OCI-LY7 (cell line): ENCODE results near the gene LVRN. TPM values are rescaled to one million over a fixed set of nuclear protein-coding genes. Genes with fewer than 3 reads are reported as not detected.

Source experiments
- BruUV-seq: library from RNA; stranded (reverse); fragments of 400-500 nt; replicated peaks from 2 replicates; lab custom pipeline; 2021; lab: Mats Ljungman, UMichigan
- CTCF ChIA-PET: fragments of 300-600 bp; sonication (Branson Sonifier 250); formaldehyde crosslinking; loops from one replicate; lab custom pipeline; 2022; ENCODE audit warnings: antibody characterized with exemption; ENCODE audit not compliant: unreplicated experiment; lab: Charles Lee
- POLR2A ChIA-PET: fragments of 300-600 bp; sonication (Branson Sonifier 250); formaldehyde crosslinking; loops from one replicate; lab custom pipeline; 2022; ENCODE audit warnings: antibody characterized with exemption; lab: Charles Lee
- DNase-seq: peaks from one replicate; pipeline ENCODE4 v3.0.0-alpha.2; 2015; ENCODE audit warnings: low spot score
- H2AFZ ChIP-seq: fragments of 200-600 bp; sonication (generic), shearing (Covaris generic); 2 replicates; pipeline ENCODE4 v1.6.1; 2014; ENCODE audit warnings: mild to moderate bottlenecking, antibody characterized with exemption, low read length, moderate library complexity
- H3K27ac ChIP-seq: fragments of 200-600 bp; sonication (generic); 2 replicates; pipeline ENCODE4 v1.5.1; 2014; ENCODE audit warnings: mixed run types, low read depth, mild to moderate bottlenecking, moderate library complexity, low read length, inconsistent platforms; ENCODE audit not compliant: poor library complexity, severe bottlenecking
- H3K36me3 ChIP-seq: fragments of 200-600 bp; sonication (generic); 2 replicates; pipeline ENCODE4 v1.6.1; 2014; ENCODE audit warnings: mild to moderate bottlenecking, antibody characterized with exemption, low read length, moderate library complexity, mixed read lengths; ENCODE audit not compliant: insufficient read depth
- H3K4me1 ChIP-seq: fragments of 200-600 bp; sonication (generic); 2 replicates; pipeline ENCODE4 v1.5.1; 2014; ENCODE audit warnings: mild to moderate bottlenecking, low read length; ENCODE audit not compliant: insufficient read depth, poor library complexity, severe bottlenecking
- H3K4me2 ChIP-seq: fragments of 200-600 bp; sonication (generic); 2 replicates; pipeline ENCODE4 v1.6.1; 2014; ENCODE audit warnings: mild to moderate bottlenecking, low read length
- H3K4me3 ChIP-seq: fragments of 200-600 bp; sonication (generic); 2 replicates; pipeline ENCODE4 v1.5.1; 2014; ENCODE audit warnings: mild to moderate bottlenecking, low read depth, low read length; ENCODE audit not compliant: poor library complexity, severe bottlenecking
- H3K79me2 ChIP-seq: fragments of 200-600 bp; sonication (generic); 2 replicates; pipeline ENCODE4 v1.6.1; 2016; ENCODE audit warnings: low read depth, mild to moderate bottlenecking, low read length, moderate library complexity, mixed read lengths; ENCODE audit not compliant: insufficient read depth
- H3K9me2 ChIP-seq: fragments of 200-600 bp; sonication (generic); 2 replicates; pipeline ENCODE4 v1.6.1; 2016; ENCODE audit warnings: mild to moderate bottlenecking, low read length, mixed read lengths; ENCODE audit not compliant: insufficient read depth
- H3K9me3 ChIP-seq: fragments of 200-600 bp; sonication (generic); 2 replicates; pipeline ENCODE4 v1.6.1; 2014; ENCODE audit warnings: mild to moderate bottlenecking, mixed run types, low read length, mixed read lengths
- H4K20me1 ChIP-seq: fragments of 200-600 bp; sonication (generic); 2 replicates; pipeline ENCODE4 v1.6.1; 2014; ENCODE audit warnings: mild to moderate bottlenecking, antibody characterized with exemption, low read length, moderate library complexity, mixed read lengths; ENCODE audit not compliant: insufficient read depth
- CTCF ChIP-seq: fragments of 200-600 bp; sonication (generic); conservative IDR thresholded peaks from 2 replicates; pipeline ENCODE4 v1.5.1; 2014; ENCODE audit warnings: mild to moderate bottlenecking, antibody characterized with exemption, low read length, moderate library complexity, mixed read lengths
- EZH2phosphoT487 ChIP-seq: fragments of 200-600 bp; sonication (generic); IDR thresholded peaks from 2 replicates; pipeline ENCODE4 v1.6.1; 2018; ENCODE audit warnings: low read depth, borderline replicate concordance, mild to moderate bottlenecking, mixed run types, antibody characterized with exemption, low read length, moderate library complexity, mixed read lengths
- intact Hi-C: fragments of 100-400 bp; cut with micrococcal nuclease; formaldehyde crosslinking; loops from one replicate; pipeline ENCODE4 v1.10.0; 2022; ENCODE audit not compliant: unreplicated experiment
- total RNA-seq, 2 experiments: library from RNA; depleted of rRNA in 1 of 2; stranded (reverse); fragments of >200 nt in 1 of 2; shearing (Covaris generic) in 1 of 2; gene quantifications; 2 replicates each; pipeline ENCODE4 v1.2.3, GENCODE V29; 2014 to 2022

Gene LVRN
- total RNA-seq, 2 experiments from 2014 or later: not detected

- intact Hi-C loops: no loop called here
These were observed 9.7 kb upstream of the LVRN start for GRCh38 chr5:115952588-115952987.

GRCh38 chr5:115954144-115954543, 8.1 kb upstream of the LVRN start:
- Histone ChIP-seq H2AFZ (no peak overlapping the region), H3K79me2 (no peaks in the 10 kb centered on the region), H3K9me3 (no peaks in the 10 kb centered on the region), H4K20me1 (no peaks in the 10 kb centered on the region), H3K9me2 (no peaks in the 10 kb centered on the region), H3K27ac (no peak overlapping the region), H3K36me3 (no peaks in the 10 kb centered on the region), H3K4me3 (no peak overlapping the region), H3K4me1 (no peaks in the 10 kb centered on the region), H3K4me2 (no peak overlapping the region)
- no peak for TF ChIP-seq CTCF
- no peak for TF ChIP-seq EZH2phosphoT487
- ChIA-PET CTCF (no interaction called here), POLR2A (no interaction called here)
- no peak for DNase-seq
- intact Hi-C loops: no loop called here
- BruUV-seq: no TSS peak

More at GRCh38 chr5:115952588-115952987, 9.7 kb upstream of the LVRN start:
- Histone ChIP-seq H2AFZ (no peak overlapping the region), H3K27ac (no peak overlapping the region), H3K4me3 (no peak overlapping the region), H3K9me3 (no peaks in the 10 kb centered on the region), H3K36me3 (no peaks in the 10 kb centered on the region), H3K4me1 (no peaks in the 10 kb centered on the region), H3K9me2 (no peaks in the 10 kb centered on the region), H3K4me2 (no peak overlapping the region), H4K20me1 (no peaks in the 10 kb centered on the region), H3K79me2 (no peaks in the 10 kb centered on the region)
- no peak for DNase-seq
- CTCF ChIA-PET: no interaction called here
- TF ChIP-seq CTCF (no peak), EZH2phosphoT487 (no peak)
- no TSS peak for BruUV-seq
- POLR2A ChIA-PET: no interaction called here

GRCh38 chr5:115956957-115957356, 5.3 kb upstream of the LVRN start:
- Histone ChIP-seq H3K9me2 (no peaks in the 10 kb centered on the region), H2AFZ (no peak overlapping the region), H3K4me1 (no peaks in the 10 kb centered on the region), H3K36me3 (no peaks in the 10 kb centered on the region), H3K9me3 (no peaks in the 10 kb centered on the region), H3K79me2 (no peaks in the 10 kb centered on the region), H4K20me1 (no peaks in the 10 kb centered on the region), H3K4me3 (no peak overlapping the region), H3K4me2 (no peak overlapping the region), H3K27ac (no peak overlapping the region)
- intact Hi-C loops: no loop called here
- no TSS peak for BruUV-seq
- TF ChIP-seq EZH2phosphoT487: no peak
- no peak for TF ChIP-seq CTCF
- POLR2A ChIA-PET: no interaction called here
- CTCF ChIA-PET: no interaction called here
- DNase-seq: no peak
